Vagina (tissue), 2 donors: Measurements from ENCODE around the gene SDK2. TPM values are rescaled to one million over a fixed set of nuclear protein-coding genes. Genes with fewer than 3 reads are reported as not detected.

Source experiments
- DNase-seq, 2 donors: peaks; one replicate each; pipeline ENCODE4 v3.0.0-alpha.2; 2017; ENCODE audit errors: extremely low spot score in 2 of 2
- H3K27ac ChIP-seq: fragments of 200-600 bp; sonication (generic); one replicate; pipeline ENCODE4 v1.5.1; 2019
- H3K27me3 ChIP-seq: fragments of 200-600 bp; sonication (generic); one replicate; pipeline ENCODE4 v1.5.1; 2019
- H3K36me3 ChIP-seq, 2 donors: fragments of 200-600 bp; sonication (generic); one replicate each; pipeline ENCODE4 v1.5.1; 2017 to 2019
- H3K4me1 ChIP-seq: fragments of 200-600 bp; sonication (generic); one replicate; pipeline ENCODE4 v1.5.1; 2019
- H3K4me3 ChIP-seq, 2 donors: fragments of 200-600 bp; sonication (generic); 1 replicate in 1 of 2; 2 replicates in 1 of 2; pipeline ENCODE4 v1.5.1; 2016 to 2019
- H3K9me3 ChIP-seq: fragments of 200-600 bp; sonication (generic); one replicate; pipeline ENCODE4 v1.5.1; 2019
- POLR2A ChIP-seq, 2 donors: fragments of 450-650 bp; IDR thresholded peaks; one replicate each; pipeline ENCODE4 v1.6.1; 2017; ENCODE audit warnings: antibody characterized with exemption in 2 of 2, mild to moderate bottlenecking in 2 of 2, moderate library complexity in 2 of 2
- POLR2AphosphoS5 ChIP-seq, 2 donors: sonication (generic); formaldehyde crosslinking; IDR thresholded peaks; one replicate each; pipeline ENCODE4 v1.9.0; 2017; ENCODE audit warnings: antibody characterized with exemption in 2 of 2, mild to moderate bottlenecking in 2 of 2, low read depth in 1 of 2; ENCODE audit not compliant: insufficient read depth in 1 of 2
- intact Hi-C: fragments of 100-400 bp; cut with DNase I; formaldehyde crosslinking; loops from one replicate; pipeline ENCODE4 v1.15.1; 2023
- total RNA-seq: library from RNA; depleted of rRNA; stranded (reverse); fragments of >200 nt; gene quantifications from one replicate; pipeline ENCODE4 v1.2.3, GENCODE V29; 2016
- TF ChIP-seq, protein P1 (sequence below), 3 experiments: fragments of 450-650 bp in 2 of 3; fragments of 200-600 bp in 1 of 3; sonication (generic) in 1 of 3; IDR thresholded peaks; one replicate each; pipeline ENCODE4 v1.5.1; 2017 to 2019; ENCODE audit warnings: antibody characterized with exemption in 3 of 3, mild to moderate bottlenecking in 2 of 3, moderate library complexity in 2 of 3

Gene SDK2
- total RNA-seq, 1 donor from 2014 or later = 1.7 TPM

- TF ChIP-seq POLR2AphosphoS5 (IDR thresholded peaks at IDR 0.05; ENCODE audit: insufficient read depth in 1 of 2, low read depth in 1 of 2) = peak; percentile 45 to 92
- TF ChIP-seq, protein P1, sequence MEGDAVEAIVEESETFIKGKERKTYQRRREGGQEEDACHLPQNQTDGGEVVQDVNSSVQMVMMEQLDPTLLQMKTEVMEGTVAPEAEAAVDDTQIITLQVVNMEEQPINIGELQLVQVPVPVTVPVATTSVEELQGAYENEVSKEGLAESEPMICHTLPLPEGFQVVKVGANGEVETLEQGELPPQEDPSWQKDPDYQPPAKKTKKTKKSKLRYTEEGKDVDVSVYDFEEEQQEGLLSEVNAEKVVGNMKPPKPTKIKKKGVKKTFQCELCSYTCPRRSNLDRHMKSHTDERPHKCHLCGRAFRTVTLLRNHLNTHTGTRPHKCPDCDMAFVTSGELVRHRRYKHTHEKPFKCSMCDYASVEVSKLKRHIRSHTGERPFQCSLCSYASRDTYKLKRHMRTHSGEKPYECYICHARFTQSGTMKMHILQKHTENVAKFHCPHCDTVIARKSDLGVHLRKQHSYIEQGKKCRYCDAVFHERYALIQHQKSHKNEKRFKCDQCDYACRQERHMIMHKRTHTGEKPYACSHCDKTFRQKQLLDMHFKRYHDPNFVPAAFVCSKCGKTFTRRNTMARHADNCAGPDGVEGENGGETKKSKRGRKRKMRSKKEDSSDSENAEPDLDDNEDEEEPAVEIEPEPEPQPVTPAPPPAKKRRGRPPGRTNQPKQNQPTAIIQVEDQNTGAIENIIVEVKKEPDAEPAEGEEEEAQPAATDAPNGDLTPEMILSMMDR (IDR thresholded peaks at IDR 0.05) = peak in 1 of 3 experiments; percentile 47
- TF ChIP-seq POLR2A (IDR thresholded peaks at IDR 0.05) = no peak
- no peak overlapping the region for H3K4me3 ChIP-seq
- no peaks in the 10 kb centered on the region for H3K9me3 ChIP-seq
- DNase-seq = peak in 1 of 2 donors; percentile 94
- peaks cover 80% of the 10 kb centered on the region for H3K4me1 ChIP-seq
- peak overlapping the region; percentile 95 for H3K27ac ChIP-seq
- intact Hi-C loops = no loop called here
- no peaks in the 10 kb centered on the region for H3K36me3 ChIP-seq
- no peaks in the 10 kb centered on the region for H3K27me3 ChIP-seq
These were observed 304.1 kb downstream of the SDK2 start for GRCh38 chr17:73340093-73340596.

DNA sequence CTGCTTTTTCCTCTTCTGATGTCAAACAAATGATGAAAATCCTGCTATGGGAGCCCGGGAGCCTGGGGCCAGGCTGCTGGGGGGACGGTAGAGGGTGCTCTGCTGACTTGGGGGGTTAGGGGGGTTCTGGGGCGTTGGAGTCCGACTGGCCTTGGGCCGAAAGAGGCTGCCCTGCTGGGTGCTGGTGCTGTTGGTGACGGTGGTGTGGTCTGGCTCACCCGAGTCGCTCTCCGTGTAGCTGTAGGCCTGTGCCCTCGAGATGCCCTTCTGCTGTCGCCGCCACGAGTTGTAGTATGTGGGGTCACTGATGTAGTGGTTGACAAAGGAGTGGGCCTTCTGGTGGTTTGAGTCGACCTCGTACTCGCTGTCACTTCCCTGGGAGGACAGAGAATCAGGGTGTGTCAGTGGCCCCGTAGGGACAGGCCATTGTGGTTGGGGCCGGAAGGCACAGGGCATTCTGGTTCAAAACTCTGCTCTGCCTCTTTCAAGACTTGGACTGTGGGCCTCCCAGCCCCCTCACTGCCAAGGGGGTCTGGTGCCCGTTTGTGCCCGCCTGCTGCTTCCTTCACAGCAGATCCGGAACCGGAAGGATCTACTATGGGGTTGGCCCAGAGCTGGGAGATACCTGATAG lies 305.6 kb downstream of the SDK2 start:
- Histone ChIP-seq H3K36me3 (no peaks in the 10 kb centered on the region), H3K27me3 (no peaks in the 10 kb centered on the region), H3K4me3 (peak overlapping the region in 1 of 2 donors; percentile 17), H3K27ac (peak overlapping the region; percentile 95), H3K4me1 (peaks cover 80% of the 10 kb centered on the region), H3K9me3 (no peaks in the 10 kb centered on the region)
- no peak for TF ChIP-seq POLR2AphosphoS5 (IDR thresholded peaks at IDR 0.05; ENCODE audit: insufficient read depth in 1 of 2, low read depth in 1 of 2)
- TF ChIP-seq POLR2A (IDR thresholded peaks at IDR 0.05) = no peak
- TF ChIP-seq, protein P1 (IDR thresholded peaks at IDR 0.05) = no peak
- DNase-seq = no peak
- intact Hi-C loops = loop anchor here (2.0 kb wide), 1 partner anchor 28 kb away; no protein-coding TSS in a partner anchor

GRCh38 chr17:73338050-73338521 lies 306.2 kb downstream of the SDK2 start:
- intact Hi-C loops = loop anchor here (2.0 kb wide), 1 partner anchor 27 kb away; no protein-coding TSS in a partner anchor
- H3K4me3 ChIP-seq = peak overlapping the region; percentile 2 to 17

DNA sequence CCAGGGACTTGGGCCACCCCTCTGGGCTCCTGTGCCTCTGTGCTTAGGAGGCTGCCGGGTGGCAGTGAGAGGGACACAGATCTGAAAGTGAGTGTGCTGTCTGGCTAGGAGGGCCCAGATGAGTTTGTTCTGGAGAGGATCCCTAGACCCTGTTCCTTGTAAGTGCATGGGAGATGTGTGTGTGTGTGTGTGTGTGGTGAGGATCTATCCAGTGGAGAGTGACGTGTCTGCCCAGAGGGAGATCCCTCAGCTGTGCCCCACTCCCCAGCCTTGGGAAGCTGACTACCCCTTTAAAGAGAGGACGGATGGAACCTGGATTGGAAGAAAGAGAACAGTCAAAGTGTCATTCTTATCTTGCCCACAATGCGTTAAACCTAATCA lies 306.9 kb downstream of the SDK2 start:
- no peak for TF ChIP-seq POLR2AphosphoS5 (IDR thresholded peaks at IDR 0.05; ENCODE audit: insufficient read depth in 1 of 2, low read depth in 1 of 2)
- TF ChIP-seq POLR2A (IDR thresholded peaks at IDR 0.05) = no peak
- TF ChIP-seq, protein P1 (IDR thresholded peaks at IDR 0.05) = no peak
- no peak for DNase-seq
- H3K9me3 ChIP-seq = no peaks in the 10 kb centered on the region
- no peaks in the 10 kb centered on the region for H3K27me3 ChIP-seq
- peaks cover 70% of the 10 kb centered on the region for H3K4me1 ChIP-seq
- no peak overlapping the region for H3K4me3 ChIP-seq
- H3K27ac ChIP-seq = peak overlapping the region; percentile 95
- H3K36me3 ChIP-seq = no peaks in the 10 kb centered on the region
- intact Hi-C loops = no loop called here

More at GRCh38 chr17:73338050-73338521, 306.2 kb downstream of the SDK2 start:
- no peaks in the 10 kb centered on the region for H3K27me3 ChIP-seq
- peak overlapping the region; percentile 95 for H3K27ac ChIP-seq
- TF ChIP-seq POLR2A (IDR thresholded peaks at IDR 0.05) = no peak
- peak in 1 of 2 donors; percentile 57 for TF ChIP-seq POLR2AphosphoS5 (IDR thresholded peaks at IDR 0.05; ENCODE audit: insufficient read depth in 1 of 2, low read depth in 1 of 2)
- TF ChIP-seq, protein P1 (IDR thresholded peaks at IDR 0.05) = no peak
- no peak for DNase-seq
- no peaks in the 10 kb centered on the region for H3K36me3 ChIP-seq
- no peaks in the 10 kb centered on the region for H3K9me3 ChIP-seq
- peaks cover 76% of the 10 kb centered on the region for H3K4me1 ChIP-seq
